HG03565 (cell line): ENCODE results near the gene TSC22D1.

ENCODE experiments used
- ATAC-seq: cut with Tn5 transposase; IDR thresholded peaks from one replicate; pipeline ENCODE4 v1.9.1; 2021; ENCODE audit warnings: mild to moderate bottlenecking, moderate library complexity; ENCODE audit not compliant: unreplicated experiment

Gene TSC22D1

DNA sequence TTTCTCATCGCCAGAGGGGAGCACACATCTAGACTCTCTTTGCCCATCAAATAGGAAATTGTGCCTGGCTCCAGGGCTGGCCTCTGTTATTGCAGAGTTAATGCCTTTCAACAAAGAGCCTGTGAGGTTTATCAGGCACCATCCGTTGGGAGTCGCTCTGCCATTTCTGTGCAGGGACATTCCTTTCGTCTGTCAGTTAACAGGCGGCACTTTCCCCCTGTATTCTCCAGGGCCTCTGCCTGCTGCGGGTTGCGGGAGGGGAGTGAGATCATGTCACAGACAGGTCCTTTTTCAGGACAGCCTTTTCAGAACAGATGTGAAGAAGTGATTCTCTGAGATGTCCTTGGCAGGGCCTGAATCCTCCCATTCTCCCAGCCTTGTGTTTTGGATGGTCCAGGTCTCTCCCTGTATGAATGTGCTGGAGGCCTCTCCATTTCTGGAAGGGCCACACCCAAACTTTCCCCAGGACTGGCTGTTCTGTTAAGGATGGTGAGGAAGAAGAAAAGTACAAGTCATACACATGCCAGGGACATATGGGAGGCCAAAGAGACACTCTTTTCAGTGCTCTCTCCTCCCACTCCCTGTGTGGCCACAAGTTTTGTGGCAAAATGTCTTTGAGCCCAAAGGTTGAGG lies 187.6 kb downstream of the TSC22D1 start:
- no peak for ATAC-seq

GRCh38 chr13:44386913-44387556 lies 189.1 kb downstream of the TSC22D1 start:
- no peak for ATAC-seq

GRCh38 chr13:44385847-44386246 lies 190.3 kb downstream of the TSC22D1 start:
- ATAC-seq, result no peak

- ATAC-seq, result no peak
Observed at GRCh38 chr13:44385401-44385800, 190.7 kb downstream of the TSC22D1 start.

- ATAC-seq, result no peak
Observed at GRCh38 chr13:44384778-44385177, 191.4 kb downstream of the TSC22D1 start.

- no peak for ATAC-seq
Observed at GRCh38 chr13:44383945-44384344, 192.2 kb downstream of the TSC22D1 start.

GRCh38 chr13:44382635-44383145 lies 193.4 kb downstream of the TSC22D1 start:
- ATAC-seq, result no peak
